Measurements from ENCODE around the gene YTHDC2.
A peak's percentile ranks its signal among the peaks of the same experiment; 100 is the strongest.
"Not testable (repeated sequence)": the region's sequence is repeated elsewhere in the genome, so short reads cannot be mapped to it uniquely, and the experiment has no call there.

The YTHDC2 gene

DNA sequence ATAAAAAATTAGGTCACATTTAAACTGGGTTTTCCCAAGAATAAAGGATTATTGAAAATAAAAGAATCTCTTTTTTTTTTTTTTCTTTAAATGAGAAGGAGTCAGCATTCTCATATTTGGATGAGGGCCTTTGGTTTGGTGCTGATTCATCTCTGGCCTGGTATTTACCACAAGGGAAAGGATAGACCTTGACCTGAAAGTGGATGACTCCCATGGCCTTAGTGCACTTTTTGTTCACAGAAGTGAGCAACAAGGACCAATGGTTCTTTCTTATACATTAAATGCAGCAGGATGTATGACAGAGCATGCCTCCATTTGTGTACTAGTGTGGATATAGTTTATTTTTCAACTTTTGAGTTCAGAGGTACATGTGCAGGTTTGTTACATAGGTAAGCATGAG is 6.9 kb downstream of the YTHDC2 start:
- ATAC-seq = peak; percentile 88
- peak; percentile 14 for DNase-seq

DNA sequence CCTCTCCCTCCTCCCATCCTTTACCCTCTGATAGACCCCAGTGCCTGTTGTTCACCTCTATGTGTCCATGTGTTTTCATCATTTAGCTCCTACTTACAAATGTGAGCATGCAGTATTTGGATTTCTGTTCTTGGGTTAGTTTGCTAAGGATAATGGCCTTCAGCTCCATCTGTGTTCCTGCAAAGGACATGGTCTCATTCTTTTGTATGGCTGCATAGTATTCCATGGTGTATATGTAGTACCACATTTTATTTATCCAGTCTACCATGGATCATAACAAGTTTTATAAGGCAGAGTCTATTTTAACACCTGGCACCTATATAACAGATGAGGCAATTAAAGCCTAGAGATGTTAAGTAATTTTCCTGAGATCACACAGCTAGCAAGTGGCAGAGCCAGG is 7.4 kb downstream of the YTHDC2 start:
- DNase-seq = no peak

DNA sequence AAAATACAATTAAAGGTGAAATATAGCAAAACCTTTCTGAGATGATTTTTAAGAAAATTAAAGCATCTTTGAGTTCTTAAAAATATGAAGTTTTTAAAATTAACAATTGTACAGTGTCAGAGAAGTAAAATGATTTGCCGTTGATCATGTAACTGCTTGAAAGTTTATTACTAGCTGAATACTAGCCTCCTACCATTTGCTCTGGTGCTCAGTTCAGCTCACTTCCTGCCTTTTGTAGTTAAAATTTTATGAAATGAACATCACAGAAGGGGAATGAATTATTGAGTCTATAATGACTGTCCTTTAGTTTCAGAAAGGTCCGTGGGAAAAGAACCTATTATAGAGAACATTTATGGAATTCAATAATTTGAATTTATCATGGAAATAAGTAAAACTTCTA is 9.7 kb downstream of the YTHDC2 start:
- DNase-seq (no peak), ATAC-seq (no peak)

More for the DNA sequence above, 7.4 kb downstream of the YTHDC2 start:
- ATAC-seq = no peak

DNA sequence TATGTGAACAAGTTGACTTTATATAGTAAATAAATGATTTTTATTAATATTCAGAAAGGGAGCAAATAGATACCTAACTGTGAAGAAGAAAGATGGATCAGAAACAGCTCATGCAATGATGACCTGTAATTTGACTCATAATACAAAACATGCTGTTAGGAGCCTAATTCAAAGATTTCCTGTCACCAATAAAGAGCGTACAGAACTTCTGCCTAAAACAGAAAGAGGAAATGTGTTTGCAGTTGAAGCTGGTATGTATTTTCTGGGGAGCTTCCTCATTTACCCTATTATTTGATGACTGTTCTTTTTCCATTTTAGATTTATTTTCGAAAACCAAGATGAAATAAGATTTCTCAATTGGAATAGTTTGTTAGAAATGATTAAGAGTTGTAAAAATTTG is 11.4 kb downstream of the YTHDC2 start:
- DNase-seq = no peak
- peak; percentile 45 for ATAC-seq

DNA sequence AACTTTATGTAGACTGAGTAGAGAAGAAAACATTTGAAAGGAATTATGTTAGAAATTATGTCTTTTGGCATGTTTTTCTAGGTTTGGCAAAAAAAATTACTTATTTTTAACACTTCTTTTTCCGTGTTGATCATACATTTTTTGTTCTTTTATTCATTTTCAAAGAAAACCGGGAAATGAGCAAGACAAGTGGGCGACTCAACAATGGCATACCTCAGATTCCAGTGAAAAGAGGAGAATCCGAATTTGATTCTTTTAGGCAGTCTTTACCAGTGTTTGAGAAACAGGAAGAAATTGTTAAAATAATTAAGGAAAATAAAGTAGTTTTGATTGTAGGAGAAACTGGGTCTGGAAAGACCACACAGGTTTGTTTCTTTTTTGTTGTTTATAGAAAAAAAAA is 12.9 kb downstream of the YTHDC2 start:
- DNase-seq = no peak
- ATAC-seq = no peak

DNA sequence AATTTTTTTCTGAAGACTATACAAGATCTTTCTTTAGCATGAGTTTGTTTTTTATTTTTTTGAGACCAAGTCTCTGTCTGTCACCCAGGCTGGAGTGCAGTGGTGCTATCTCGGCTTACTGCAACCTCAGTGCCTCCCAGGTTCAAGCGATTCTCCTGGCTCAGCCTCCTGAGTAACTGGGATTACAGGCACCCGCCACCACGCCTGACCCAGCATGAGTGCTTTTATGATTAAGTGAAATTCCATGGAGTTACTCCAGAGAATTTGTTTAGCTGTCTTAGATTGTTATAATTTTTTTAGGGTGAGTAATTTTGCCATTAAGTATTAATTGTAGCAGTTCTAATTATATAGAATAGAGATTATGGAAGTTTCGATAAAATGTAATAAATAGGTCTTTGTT is 14.3 kb downstream of the YTHDC2 start:
- no peak for DNase-seq
- ATAC-seq = no peak

DNA sequence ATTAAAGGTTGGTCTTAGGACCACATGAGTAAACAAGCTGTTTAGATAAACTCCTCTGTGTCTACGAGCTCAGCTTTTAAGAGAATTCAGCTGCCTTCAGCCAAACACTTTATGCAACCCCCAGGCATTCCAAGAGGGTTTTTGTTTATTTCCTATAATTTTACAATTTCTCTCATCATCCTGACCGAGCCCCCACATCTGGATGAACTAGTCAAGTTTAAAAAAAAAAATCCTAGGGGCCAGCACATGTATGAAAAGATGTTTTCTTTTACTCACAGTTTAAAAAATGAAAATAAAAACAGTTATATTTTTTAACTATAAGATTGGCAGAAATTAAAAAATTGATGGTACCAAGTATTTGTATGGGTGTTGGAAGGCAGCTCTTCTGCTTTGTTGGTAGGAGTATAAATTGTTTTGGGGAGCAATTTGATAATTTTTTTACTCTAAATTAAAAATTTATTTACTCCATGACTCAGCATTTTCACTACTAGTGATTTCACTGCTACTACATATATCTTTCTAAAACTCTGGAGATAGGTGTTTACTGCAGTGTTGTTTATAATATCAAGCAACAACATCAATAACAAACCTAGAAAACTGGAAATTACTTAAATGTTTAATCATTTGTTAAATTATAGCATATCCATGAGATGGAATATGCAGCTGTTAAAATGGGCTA is 18.1 kb downstream of the YTHDC2 start:
- ATAC-seq (no peak), DNase-seq (no peak)

DNA sequence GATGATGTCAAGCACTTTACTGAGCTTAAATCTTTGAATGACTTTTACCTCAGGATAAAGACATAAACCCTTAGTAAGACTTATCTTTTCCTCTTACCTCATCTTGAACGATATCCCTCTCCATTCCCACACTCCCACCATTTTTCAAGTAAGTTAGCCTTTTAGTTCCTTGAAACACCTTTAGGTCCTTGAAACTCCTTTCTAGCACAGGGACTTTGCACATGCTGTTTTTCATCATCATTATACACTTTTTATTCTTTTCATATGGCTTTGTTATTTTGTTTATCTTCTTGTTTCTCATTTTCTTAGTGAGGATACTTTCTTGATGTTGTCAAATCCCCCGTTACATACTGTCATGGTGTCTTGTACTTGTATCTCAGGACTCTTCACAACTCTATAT is 24.8 kb downstream of the YTHDC2 start:
- ATAC-seq = no peak
- no peak for DNase-seq

DNA sequence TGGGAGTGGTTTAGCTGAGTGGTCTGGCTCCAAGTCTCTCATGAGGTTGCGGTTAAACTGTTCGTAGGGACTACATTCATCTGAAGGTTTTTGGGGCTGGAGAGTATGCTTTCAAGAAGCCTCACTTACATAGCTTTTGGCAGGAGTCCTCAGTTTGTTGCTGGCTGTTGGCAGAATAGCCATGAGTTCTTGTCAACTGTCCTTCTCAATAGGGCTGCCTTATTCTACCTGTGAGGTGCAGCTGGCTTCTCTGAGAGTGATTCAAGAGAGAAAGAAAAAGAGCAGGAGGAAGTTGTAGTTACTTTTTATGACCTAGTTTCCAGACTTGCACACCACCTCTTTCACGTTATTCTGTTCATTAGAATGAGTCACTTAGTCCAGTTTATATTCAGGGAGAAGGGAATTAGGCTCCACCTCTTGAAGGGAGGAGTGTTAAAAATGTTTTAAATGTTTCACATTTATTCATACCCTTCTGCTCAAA is 33.2 kb downstream of the YTHDC2 start:
- ATAC-seq = no peak
- DNase-seq = no peak

DNA sequence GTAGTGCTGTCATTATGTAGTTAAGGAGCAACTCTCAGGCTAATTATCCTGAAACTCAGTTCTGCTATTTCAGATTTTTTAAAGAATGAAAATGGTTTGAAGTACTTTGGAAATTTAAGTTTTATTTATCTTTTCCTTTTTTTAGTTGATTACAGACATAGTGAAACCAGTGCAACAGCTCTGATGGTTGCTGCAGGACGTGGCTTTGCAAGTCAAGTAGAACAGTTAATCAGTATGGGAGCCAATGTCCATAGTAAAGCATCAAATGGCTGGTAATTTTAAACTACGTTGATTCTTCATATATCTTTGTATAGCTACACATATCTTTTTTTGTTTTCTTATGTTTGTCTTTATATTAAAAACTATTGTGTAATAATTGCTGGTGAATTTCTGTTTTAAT is 34.9 kb downstream of the YTHDC2 start:
- no peak for DNase-seq
- no peak for ATAC-seq

DNA sequence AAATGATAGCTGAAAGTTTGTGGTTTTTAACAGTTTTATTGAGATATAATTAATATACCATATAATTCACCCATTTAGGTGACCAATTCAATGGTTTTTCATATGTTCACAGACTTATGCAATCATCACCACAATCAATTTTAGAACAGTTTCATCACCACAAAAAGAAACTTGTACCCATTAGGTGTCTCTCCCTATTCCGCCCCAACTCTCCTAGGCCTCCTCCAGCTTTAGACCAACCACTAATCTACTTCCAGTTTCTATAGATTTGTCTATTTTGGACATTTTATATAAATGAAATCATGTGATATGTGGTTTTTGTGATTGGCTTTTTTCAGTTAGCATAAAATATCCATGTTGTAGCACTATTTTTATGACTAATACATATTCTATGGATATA is 38.6 kb downstream of the YTHDC2 start:
- no peak for ATAC-seq
- DNase-seq = no peak

DNA sequence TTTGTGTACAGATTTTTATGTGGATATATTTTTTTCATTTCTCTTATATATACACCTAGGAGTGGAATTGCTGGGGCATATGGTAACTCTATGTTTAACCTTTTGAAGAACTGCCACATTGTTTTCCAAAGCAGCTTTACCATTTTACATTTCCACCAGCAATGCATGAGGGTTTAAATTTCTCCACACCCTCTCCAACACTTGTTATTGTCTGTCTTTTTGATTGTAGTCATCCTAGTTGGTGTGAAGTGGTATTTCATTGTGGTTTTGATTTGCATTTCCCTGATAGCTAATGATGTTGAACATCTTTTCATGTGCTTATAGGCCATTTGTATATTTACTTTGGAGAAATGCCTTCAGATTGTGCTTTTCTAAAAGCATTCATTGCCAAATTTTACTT is 39.1 kb downstream of the YTHDC2 start:
- ATAC-seq (no peak), DNase-seq (no peak)

DNA sequence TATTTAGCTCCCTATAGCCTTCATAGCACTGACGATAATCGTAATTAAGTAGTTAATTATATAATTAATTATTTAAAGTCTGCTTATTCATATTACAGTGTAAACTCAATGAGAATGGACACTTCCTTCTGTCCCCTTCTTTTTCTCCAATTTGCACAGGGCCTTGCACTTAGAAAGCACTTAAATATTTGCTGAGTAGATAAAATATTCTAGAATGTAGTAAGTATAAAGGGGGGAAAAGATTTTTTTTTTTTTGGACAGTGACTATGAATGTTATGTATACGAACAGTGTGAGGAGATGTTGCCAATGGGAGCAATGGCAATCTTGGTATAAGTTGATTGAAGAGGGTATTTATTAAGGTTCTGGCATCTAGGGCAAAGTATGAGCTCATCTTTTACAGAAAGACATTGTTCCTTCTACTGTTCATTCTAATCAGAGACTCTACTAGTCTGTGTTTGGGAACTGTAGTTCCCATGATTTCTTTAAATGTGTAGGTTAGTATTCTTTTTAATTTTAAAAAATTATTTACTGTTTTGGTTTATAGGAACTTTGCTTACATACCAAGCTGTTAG is 49.4 kb downstream of the YTHDC2 start:
- no peak for DNase-seq
- ATAC-seq = no peak

DNA sequence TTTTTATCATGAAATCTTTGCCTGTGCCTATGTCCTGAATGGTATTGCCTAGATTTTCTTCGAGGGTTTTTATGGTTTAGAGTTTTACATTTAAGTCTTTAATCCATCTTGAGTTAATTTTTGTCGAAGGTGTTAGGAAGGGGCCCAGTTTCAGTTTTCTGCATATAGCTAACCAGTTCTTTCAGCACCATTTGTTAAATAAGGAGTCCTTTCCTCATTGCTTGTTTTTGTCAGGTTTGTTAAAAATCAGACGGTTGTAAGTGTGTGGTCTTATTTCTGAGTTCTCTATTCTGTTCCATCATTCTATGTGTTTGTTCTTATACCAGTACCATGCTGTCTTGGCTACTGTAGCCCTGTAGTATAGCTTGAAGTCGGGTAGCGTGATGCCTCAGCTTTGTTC is 55.9 kb downstream of the YTHDC2 start:
- DNase-seq (no peak), ATAC-seq (no peak)

DNA sequence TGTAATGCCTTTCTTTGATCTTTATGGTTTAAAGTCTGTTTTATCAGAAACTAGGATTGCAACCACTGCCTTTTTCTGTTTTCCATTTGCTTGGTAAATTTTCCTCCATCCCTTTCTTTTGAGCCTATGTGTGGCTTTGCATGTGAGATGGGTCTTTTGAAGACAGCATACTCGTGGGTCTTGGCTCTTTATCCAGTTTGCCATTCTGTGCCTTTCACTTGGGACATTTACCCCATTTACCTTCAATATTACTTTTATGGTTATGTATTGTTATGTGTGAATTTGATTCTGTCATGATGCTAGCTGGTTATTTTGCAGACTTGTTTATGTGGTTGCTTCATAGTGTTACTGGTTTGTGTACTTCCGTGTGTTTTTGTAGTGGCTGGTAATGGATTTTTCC is 59.2 kb downstream of the YTHDC2 start:
- DNase-seq (no peak), ATAC-seq (no peak)

DNA sequence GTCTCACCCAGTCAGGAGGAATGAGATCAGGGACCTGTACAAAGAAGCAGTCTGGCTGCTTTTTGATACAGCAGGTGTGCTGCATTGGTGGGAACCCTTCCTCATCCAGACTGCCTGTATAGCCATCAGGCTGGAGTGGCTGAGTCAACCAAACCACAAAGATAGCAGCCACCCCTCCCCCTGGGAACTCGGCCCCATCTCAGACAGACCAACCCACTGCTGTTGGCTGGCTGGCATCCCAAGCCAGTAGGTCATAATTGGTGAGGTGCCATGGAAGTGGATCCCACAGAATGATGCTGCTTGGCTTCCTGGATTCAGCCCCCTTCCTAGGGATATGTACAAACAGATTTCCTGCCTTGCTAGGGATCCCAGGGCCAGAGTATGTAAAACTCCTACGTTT is 60.9 kb downstream of the YTHDC2 start:
- ATAC-seq = peak; percentile 43
- DNase-seq = no peak

DNA sequence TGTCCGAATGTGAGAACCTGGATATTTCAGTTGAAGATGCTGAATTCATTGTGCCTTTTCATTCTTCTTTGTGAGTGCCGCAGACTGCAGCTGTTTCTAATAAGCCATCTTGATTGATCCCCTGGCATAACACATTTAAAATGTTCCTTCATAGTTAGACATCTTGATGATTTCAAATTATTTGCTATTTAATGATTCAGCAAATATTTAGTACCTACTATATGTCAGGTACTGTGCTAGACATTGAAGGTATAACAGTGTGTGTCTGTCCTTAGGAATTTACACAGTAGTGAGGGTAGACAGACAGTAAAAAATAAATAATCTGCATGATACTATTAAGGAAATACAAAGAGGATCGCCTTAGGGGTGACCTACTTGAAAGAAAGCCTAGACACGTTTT is 61.6 kb downstream of the YTHDC2 start:
- ATAC-seq (no peak), DNase-seq (no peak)

DNA sequence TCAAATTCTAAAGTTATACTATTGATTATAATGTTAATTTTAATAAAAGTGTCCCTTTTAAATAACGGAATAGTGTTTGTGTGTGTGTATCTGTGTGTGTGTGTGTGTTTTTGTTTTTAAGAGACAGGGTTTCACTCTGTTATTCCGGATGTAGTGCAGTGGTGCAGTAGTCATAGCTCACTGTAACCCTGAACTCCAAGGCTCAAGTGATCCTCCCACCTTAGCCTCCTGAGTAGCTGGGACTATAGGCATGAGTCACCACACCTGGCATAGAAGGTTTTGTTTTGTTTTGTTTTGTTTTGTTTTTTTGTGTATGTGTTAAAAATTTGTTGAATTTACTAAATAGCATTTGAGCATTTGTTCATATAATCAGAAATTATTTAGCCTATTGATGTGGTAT is 64.6 kb downstream of the YTHDC2 start:
- ATAC-seq (no peak), DNase-seq (no peak)

DNA sequence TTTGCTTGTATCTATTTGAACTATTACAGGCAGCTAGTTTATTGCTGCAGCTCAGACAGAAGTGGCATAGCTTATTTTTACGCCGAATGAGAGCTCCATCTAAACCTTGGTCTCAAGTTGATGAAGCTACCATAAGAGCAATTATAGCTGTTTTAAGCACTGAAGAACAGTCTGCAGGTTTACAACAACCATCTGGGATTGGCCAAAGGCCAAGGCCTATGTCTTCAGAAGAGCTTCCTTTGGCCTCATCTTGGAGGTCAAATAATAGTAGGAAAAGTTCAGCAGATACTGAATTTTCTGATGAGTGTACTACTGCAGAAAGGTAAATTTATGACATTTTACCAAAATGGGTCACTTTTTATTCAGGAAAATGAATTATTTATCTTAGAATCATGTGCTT is 67.9 kb downstream of the YTHDC2 start:
- ATAC-seq (no peak), DNase-seq (no peak)

DNA sequence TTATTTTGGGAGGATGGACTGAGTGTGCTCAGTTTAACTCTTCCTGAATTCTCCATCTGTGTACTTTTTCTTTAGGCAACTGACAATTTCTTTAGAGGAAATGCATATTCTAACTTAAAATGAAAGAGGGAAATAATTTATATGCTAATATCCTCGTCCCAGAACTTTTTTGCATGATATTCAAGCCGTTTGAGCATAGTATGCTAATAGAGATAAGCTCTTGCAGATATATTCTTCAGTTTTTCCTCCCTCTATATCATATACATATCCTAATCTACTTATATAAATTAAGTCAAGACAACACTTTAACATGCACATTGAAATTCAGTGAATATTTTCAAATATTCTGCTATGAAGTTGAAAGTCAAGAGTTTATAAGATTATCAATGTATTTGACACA is 84.7 kb downstream of the YTHDC2 start:
- ATAC-seq (no peak), DNase-seq (no peak)

DNA sequence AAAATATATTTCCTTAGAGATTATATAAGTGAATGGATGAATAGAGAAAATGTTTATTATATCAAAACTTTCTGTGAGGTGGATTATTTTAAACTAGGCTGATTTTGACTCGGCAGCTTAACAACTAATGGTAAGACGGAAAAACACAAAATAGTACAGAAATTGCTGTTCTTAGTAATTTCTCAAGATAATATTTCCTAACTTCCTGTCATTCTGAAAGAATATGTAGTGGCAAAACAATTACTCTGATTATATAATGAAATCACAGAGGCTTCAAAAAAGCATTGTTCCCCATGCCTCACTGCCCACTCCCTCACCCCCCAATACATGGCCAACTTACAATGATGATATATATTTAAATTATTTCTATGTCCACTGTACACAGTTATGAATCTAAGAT is 85.4 kb downstream of the YTHDC2 start:
- DNase-seq = no peak
- ATAC-seq = no peak

DNA sequence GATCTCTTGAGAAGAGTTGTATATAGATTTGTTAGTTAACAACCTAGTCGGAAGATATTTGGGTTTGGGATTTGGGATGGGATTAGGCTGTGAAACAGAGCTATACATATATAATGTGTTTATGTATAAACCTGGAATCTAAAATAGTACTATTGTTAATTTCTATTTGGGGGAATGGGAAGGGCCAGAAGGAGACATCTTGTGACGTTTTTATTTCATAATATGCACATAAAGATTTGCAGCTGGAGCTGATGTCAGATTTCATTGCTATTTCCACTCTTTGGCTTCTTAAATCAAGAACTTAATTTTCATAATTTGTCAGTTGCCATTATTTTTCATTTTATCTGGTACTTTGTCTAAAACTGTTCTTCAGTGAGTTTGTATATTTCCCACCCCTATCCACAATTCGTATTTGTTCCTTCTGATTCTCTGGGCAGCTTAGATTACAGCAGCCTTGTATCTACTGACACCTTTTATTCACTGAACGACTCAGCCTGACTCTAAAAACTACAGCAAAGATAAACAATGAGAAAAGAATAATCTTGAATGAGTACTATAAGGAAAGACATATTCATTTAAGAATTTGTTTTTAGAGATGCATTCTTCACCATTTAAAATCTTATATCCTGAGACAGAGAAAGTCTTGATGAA is 86.9 kb downstream of the YTHDC2 start:
- DNase-seq (no peak), ATAC-seq (no peak)

DNA sequence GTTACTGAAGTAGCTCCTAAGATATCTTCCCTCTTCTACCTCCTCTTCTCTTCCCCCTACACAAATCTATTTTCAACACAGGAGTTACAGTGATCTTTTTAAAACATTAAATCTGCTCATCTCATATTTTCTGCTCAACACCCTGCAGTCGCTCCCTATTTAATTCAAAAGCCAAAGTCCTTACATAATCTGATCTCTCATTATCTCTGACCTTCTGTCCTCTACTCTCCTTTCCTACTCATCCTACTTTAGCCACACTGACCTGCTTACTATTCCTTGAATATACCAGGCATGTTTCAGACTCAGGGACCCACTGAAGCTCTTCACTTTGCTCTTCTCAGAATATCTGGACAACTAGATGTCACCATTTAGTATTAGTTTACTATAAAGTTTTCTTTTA is 87.9 kb downstream of the YTHDC2 start:
- ATAC-seq (no peak), DNase-seq (no peak)

DNA sequence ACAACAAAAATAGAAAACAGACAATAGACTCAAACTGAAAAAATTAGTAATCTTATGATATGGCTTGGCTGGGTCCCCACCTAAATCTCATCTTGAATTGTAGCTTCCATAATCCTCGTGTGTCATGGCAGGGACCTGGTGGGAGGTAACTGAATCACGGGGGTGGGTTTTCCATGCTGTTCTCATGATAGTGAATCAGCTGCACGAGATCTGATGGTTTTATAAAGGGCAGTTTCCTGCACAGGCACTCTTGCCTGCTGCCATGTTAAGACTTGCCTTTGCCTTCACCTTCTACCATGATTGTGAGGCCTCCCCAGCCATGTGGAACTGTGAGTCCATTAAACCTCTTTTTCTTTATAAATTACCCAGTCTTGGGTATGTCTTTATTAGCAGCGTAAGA is 89.8 kb downstream of the YTHDC2 start:
- not testable (repeated sequence) for ATAC-seq, DNase-seq

Measured in stimulated activated naive CD8-positive, alpha-beta T cell treated with anti-CD3 and anti-CD28 coated beads, Interleukin-15, Interleukin-2, amounts not matched to agents 100 U/mL and 50 U/mL, for 24 hours (primary cell).